Uterus (tissue), 4 donors: ENCODE results near the gene ZBTB17. TPM values are rescaled to one million over a fixed set of nuclear protein-coding genes. Genes with fewer than 3 reads are reported as not detected.

Experiments
- DNase-seq, 2 donors: peaks; one replicate each; pipeline ENCODE4 v3.0.0-alpha.2; 2019 to 2020
- H3K27ac ChIP-seq, 2 donors: fragments of 200-600 bp; sonication (generic); 1 replicate in 1 of 2; 2 replicates in 1 of 2; pipeline ENCODE4 v1.5.1; 2016 to 2018
- H3K27me3 ChIP-seq, 2 donors: fragments of 200-600 bp; sonication (generic); one replicate each; pipeline ENCODE4 v1.5.1; 2018 to 2019; ENCODE audit warnings: control low read depth in 1 of 2
- H3K36me3 ChIP-seq, 2 donors: fragments of 200-600 bp; sonication (generic); one replicate each; pipeline ENCODE4 v1.5.1; 2019; ENCODE audit warnings: control low read depth in 1 of 2
- H3K4me1 ChIP-seq, 2 donors: fragments of 200-600 bp; sonication (generic); one replicate each; pipeline ENCODE4 v1.5.1; 2018 to 2019; ENCODE audit warnings: control low read depth in 1 of 2
- H3K4me3 ChIP-seq, 2 donors: fragments of 200-600 bp; sonication (generic); 1 replicate in 1 of 2; 2 replicates in 1 of 2; pipeline ENCODE4 v1.5.1; 2018 to 2019; ENCODE audit warnings: mild to moderate bottlenecking in 1 of 2
- H3K9me3 ChIP-seq, 2 donors: fragments of 200-600 bp; sonication (generic); one replicate each; pipeline ENCODE4 v1.5.1; 2019; ENCODE audit warnings: control low read depth in 1 of 2
- POLR2A ChIP-seq, 2 donors: fragments of 450-650 bp; IDR thresholded peaks; one replicate each; pipeline ENCODE4 v1.6.1; 2016; ENCODE audit warnings: antibody characterized with exemption in 2 of 2, mild to moderate bottlenecking in 1 of 2, moderate library complexity in 1 of 2
- intact Hi-C: fragments of 100-400 bp; cut with DNase I; formaldehyde crosslinking; loops from one replicate; pipeline ENCODE4 v1.15.1; 2023; ENCODE audit warnings: low total_unique reads
- total RNA-seq, 4 donors: library from RNA; depleted of rRNA in 3 of 4; stranded (reverse); fragments of >200 nt in 3 of 4; gene quantifications; one replicate each; pipeline versions ENCODE4 v1.1.0 to v1.2.4, GENCODE V29; 2014 to 2023
- TF ChIP-seq, protein P1 (sequence below), 4 experiments: fragments of 200-600 bp in 2 of 4; fragments of 450-650 bp in 2 of 4; sonication (generic) in 2 of 4; IDR thresholded peaks; one replicate each; pipeline ENCODE4 v1.5.1; 2016 to 2019; ENCODE audit warnings: antibody characterized with exemption in 4 of 4, mild to moderate bottlenecking in 2 of 4, moderate library complexity in 1 of 4
- donor health status: DM: yes; HTN: yes; CAD: no.

The ZBTB17 gene
- total RNA-seq, 4 donors from 2014 or later: 21.3 to 120 (median 70.0) TPM

DNA sequence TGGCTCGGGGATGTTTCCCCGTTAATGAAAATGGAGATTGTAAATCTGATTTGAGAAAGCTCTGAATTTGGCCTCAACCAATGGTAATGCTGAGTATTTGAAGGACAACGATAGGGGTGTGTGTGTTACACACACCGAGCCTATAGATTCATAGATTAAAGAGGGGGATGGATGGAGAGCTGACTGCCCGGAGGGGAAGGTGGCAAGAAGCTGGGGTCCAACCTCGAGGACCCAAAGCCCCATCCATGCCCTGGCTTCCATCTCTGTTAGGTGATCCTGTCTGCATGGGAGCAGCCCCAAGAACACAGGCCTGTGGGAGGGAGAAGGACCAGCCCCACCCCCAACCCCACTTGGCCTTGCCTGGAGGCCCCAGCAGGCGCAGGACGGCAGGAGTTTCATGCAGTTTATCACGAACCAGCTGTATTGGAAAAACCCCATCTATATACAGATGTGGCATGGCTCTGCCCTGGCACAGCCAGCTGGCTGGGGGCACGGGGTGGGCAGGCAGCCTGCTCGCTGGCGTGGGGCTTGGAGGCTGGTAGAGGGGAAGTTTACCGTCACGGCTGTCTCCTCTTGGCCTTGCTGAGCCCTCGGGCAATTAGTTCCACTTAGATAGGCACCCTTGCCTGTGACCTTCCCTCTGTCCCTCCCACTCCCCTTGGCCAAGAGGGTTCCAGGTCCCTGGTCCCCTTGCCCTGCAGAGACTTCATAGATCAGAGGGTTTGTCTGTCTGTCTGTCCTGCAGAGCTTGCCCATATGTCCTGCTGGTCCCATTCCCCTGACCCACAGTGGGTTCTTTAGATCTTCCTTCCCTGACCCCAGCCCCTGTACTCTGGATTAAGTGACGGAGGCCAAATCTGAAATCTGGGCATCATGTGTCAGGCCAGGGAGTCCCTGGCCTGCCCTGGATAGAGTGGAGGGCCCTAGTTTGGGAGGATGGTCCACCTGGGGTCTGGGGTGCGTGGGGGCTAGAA lies 38.9 kb upstream of the ZBTB17 start:
- no peak overlapping the region for H3K4me3 ChIP-seq
- intact Hi-C loops: no loop called here

DNA sequence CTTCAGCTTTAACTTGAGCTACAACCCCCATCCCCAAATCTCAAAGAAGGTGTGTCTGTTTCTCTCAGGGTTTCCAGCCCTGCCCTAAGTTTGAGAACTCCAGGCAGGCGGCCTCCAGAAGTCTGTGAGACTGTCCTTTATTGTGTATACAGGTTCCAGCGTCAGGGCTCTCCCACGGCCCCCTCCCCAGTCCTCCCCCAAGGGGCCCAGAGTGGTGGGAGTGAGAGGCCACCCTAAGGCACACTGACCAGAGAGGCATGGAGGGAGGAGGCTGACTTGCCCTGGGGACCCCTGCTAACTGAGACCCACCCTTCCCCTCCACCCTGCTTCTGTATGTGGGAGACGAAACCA lies 38.0 kb upstream of the ZBTB17 start:
- intact Hi-C loops: no loop called here
- H3K27me3 ChIP-seq: no peaks in the 10 kb centered on the region
- H3K36me3 ChIP-seq: no peaks in the 10 kb centered on the region
- DNase-seq: no peak
- H3K9me3 ChIP-seq: no peaks in the 10 kb centered on the region
- H3K4me3 ChIP-seq: no peak overlapping the region
- H3K4me1 ChIP-seq: peaks cover 17 to 32% of the 10 kb centered on the region in 2 donors
- TF ChIP-seq POLR2A (IDR thresholded peaks at IDR 0.05): no peak
- TF ChIP-seq, protein P1, sequence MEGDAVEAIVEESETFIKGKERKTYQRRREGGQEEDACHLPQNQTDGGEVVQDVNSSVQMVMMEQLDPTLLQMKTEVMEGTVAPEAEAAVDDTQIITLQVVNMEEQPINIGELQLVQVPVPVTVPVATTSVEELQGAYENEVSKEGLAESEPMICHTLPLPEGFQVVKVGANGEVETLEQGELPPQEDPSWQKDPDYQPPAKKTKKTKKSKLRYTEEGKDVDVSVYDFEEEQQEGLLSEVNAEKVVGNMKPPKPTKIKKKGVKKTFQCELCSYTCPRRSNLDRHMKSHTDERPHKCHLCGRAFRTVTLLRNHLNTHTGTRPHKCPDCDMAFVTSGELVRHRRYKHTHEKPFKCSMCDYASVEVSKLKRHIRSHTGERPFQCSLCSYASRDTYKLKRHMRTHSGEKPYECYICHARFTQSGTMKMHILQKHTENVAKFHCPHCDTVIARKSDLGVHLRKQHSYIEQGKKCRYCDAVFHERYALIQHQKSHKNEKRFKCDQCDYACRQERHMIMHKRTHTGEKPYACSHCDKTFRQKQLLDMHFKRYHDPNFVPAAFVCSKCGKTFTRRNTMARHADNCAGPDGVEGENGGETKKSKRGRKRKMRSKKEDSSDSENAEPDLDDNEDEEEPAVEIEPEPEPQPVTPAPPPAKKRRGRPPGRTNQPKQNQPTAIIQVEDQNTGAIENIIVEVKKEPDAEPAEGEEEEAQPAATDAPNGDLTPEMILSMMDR (IDR thresholded peaks at IDR 0.05): no peak
- H3K27ac ChIP-seq: peak overlapping the region; percentile 97

More for the DNA sequence above, 38.9 kb upstream of the ZBTB17 start:
- TF ChIP-seq, protein P1 (IDR thresholded peaks at IDR 0.05): no peak
- TF ChIP-seq POLR2A (IDR thresholded peaks at IDR 0.05): no peak
- no peaks in the 10 kb centered on the region for H3K27me3 ChIP-seq
- H3K4me1 ChIP-seq: peaks cover 20 to 37% of the 10 kb centered on the region in 2 donors
- peak overlapping the region; percentile 97 for H3K27ac ChIP-seq
- DNase-seq: peak; percentile 81 to 90
- no peaks in the 10 kb centered on the region for H3K36me3 ChIP-seq
- no peaks in the 10 kb centered on the region for H3K9me3 ChIP-seq

DNA sequence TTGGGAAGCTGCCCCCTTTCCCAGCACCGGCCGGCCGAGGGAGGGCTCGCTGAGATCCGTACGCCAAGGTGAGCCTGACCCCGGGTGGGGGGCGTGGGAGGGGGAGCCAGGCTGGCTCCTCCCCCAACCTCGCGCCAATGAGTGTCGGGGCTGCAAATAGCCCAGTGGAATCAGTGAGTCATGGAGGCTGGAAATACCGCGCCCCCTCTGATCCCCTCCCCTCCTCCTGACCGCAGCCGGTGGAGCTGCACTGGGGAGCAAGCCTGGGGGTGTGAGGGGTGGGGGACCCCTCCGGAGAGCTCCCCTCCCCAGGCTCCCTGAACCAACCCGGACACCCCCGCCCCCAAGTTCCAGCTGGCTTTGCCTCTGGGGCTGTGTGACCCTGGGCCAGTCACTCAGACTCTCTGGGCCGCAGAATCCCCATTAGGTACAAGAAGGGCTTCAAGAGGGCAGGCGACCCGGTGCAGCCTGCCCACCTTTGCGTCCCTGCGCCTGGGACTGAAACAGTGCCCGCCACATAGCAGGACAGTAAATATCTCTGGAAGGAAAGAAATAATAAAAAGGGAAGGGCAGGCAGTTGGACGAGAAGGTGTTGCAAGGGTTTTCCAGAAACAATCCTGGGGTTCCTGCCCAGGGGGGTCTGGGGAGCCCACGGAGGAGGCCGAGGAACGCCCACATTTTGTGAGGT lies 37.5 kb upstream of the ZBTB17 start:
- H3K27me3 ChIP-seq: no peaks in the 10 kb centered on the region
- DNase-seq: peak; percentile 88 to 91
- no peaks in the 10 kb centered on the region for H3K9me3 ChIP-seq
- H3K36me3 ChIP-seq: no peaks in the 10 kb centered on the region
- peak overlapping the region; percentile 97 for H3K27ac ChIP-seq
- intact Hi-C loops: no loop called here
- peaks cover 12 to 29% of the 10 kb centered on the region in 2 donors for H3K4me1 ChIP-seq
- peak in 1 of 2 donors; percentile 38 for TF ChIP-seq POLR2A (IDR thresholded peaks at IDR 0.05)
- TF ChIP-seq, protein P1 (IDR thresholded peaks at IDR 0.05): no peak
- H3K4me3 ChIP-seq: peak overlapping the region; percentile 5 to 36

DNA sequence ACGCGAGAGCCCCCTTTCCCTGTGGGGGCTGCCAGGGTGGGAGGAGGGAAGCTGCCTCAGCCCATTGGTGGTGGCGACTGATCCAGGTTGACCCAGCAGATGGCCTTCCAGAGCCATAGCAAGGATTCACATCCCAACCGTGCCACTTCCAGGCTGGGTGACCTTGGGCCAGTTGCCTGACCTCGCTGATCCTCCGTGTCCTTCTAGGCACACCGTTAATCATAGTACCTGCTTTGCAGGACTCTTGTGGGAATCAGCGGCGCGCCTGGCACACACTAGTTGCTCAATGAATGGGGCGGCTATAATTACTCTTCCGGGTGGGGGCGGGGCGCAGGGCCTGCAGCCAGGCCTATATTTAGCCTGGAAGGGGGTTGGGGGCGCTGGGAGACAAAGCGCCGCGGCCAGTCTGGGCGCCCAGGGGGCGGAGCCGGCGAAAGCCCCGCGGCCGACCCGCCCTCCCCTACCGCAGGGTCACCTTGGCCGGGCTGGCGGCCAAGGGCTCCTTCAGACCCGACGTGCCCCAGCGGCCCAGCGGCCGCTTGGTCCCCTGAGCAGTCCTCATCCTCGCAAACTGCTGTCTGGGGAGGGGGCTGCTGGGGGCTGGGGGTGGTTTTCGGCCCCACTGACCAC lies 36.8 kb upstream of the ZBTB17 start:
- no peaks in the 10 kb centered on the region for H3K36me3 ChIP-seq
- H3K9me3 ChIP-seq: no peaks in the 10 kb centered on the region
- peak overlapping the region; percentile 97 for H3K27ac ChIP-seq
- peaks cover 9 to 29% of the 10 kb centered on the region in 2 donors for H3K4me1 ChIP-seq
- peak; percentile 79 to 81 for DNase-seq
- H3K27me3 ChIP-seq: no peaks in the 10 kb centered on the region
- peak overlapping the region; percentile 5 to 36 for H3K4me3 ChIP-seq
- intact Hi-C loops: no loop called here
- no peak for TF ChIP-seq POLR2A (IDR thresholded peaks at IDR 0.05)

DNA sequence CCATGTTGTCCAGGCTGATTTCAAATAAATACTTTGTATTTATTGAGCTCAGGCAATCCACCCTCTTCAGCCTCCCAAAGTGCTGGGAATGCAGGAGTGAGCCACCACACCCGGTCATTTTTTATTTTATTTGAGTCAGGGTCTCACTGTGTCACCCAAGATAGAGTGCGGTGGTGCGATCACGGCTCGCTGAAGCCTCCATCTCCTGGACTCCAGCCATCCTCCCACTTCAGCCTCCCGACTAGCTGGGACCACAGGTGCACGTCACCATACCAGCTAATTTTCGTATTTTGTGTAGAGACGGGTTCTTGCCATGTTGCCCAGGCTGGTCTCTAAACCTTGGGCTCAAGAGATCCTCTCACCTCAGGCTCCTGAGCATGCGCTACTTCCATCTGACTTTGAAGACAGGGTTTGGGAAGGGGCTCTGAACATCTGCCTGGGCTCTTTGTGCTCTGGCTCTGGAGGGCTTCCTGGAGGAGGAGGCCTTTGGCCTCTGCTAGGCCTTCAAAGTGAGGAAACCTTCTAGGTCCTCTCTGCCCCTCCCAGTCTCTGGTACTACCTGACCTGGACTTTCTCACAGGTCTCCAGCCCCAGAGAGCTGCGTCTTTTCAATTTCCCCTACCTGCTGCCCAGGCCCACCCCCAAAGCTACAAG lies 36.2 kb upstream of the ZBTB17 start:
- H3K27me3 ChIP-seq: no peaks in the 10 kb centered on the region
- H3K9me3 ChIP-seq: no peaks in the 10 kb centered on the region
- H3K4me1 ChIP-seq: peaks cover 9 to 29% of the 10 kb centered on the region in 2 donors
- no peak for DNase-seq
- TF ChIP-seq POLR2A (IDR thresholded peaks at IDR 0.05): no peak
- intact Hi-C loops: no loop called here
- no peak overlapping the region for H3K4me3 ChIP-seq
- no peaks in the 10 kb centered on the region for H3K36me3 ChIP-seq
- H3K27ac ChIP-seq: peak overlapping the region; percentile 97
